ENCODE results near the gene KCTD14.
A peak's percentile ranks its signal among the peaks of the same experiment; 100 is the strongest.
"Not testable (repeated sequence)": the region's sequence is repeated elsewhere in the genome, so short reads cannot be mapped to it uniquely, and the experiment has no call there.

The KCTD14 gene, protein sequence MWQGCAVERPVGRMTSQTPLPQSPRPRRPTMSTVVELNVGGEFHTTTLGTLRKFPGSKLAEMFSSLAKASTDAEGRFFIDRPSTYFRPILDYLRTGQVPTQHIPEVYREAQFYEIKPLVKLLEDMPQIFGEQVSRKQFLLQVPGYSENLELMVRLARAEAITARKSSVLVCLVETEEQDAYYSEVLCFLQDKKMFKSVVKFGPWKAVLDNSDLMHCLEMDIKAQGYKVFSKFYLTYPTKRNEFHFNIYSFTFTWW

DNA sequence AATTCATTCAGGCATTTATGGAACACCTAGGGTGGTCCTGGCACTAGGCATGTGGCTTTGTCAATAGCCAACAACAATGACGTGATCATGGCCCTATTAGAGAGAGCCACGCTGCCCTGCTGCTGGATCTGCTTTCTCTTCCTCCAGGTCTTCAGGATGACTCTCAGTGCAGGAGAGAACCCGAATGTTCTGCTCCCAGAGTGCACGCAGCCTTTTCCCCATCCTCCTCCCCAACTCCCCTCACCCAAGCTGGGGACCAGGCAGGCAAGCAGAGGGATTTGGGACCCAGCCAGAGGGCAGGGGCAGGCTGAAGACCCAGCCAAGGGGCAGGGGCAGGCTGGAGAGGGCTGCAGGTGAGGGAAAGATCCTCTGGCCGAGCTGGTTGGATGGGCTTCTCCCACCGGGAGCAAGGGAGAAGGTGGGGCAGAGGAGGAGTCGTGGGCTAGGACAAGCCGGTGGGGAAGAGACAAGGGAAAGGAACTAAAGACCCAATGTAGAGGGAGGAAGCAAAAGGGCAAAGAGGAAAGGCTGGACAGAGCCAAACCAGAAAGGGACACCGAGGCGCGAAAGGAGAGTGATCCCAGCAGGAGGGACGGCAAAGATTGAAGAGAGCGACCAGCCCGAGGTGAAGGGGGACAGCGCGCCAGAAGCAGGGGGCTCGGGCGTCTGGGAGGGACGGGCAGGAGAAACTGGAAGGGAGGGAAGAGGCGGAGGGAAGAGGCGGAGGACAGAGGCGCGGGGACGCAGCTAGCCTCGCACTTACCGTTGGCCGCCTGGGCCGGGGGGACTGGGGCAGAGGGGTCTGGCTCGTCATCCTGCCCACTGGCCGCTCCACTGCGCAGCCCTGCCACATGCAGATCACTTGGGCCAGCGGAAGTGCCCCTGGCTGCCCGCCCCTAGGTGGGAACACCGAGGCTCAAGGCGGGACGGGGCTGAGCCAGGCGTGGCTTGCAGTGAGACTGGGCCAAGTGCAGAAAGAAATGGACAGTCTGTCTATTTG is at the start of gene KCTD14:
TSS of gene KCTD14 (minus strand) at position 880 of the 1,000 bp plus-strand sequence. CDS start at position 853, 27 bp downstream.
- intact Hi-C loops (cut with DNase I), result no loop called here
- no peak for DNase-seq

DNA sequence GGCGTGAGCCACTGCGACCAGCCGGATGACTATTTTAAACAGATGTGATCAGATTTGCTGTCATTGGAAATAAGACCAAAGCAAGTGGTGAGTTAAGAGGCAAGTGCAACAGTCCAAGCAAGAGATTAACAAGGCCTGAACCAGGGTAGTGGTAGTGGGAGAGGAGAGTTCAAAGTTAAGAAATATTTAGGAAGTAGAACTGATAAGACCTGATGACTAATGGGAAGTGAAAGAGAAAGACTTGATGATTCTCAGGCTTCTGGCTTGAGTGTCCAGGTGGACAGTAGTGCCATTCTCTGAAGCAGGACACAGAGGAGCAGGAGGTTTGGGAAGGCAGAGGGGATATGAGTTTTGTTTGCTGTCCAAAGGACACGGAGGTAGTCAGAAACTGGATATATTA is 49.4 kb upstream of the KCTD14 start:
- intact Hi-C loops (cut with DNase I), result no loop called here
- no peak for DNase-seq

GRCh38 chr11:78071717-78072116 is 48.6 kb upstream of the KCTD14 start:
- intact Hi-C loops (cut with DNase I), result no loop called here
- no peak for DNase-seq

GRCh38 chr11:78070621-78071020 is 47.5 kb upstream of the KCTD14 start:
- intact Hi-C loops (cut with DNase I), result no loop called here
- DNase-seq, result no peak

DNA sequence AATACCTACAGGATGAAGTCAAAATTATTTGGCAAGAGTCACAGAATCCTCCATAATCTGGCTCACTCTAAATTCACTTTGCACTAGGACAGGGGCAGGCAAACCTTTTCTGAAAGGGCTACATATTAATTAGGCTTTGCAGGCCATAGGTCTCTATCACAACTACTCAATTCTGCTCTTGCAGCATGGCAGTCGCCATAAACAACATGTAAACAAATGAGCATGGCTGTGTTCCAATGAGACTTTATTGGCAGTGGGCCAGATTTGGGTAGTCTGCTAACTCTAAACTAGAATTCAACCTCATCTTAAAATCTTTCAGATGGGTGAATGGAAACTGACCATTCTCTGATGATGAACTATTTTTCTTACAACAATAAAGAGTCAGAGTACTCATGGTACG is 46.4 kb upstream of the KCTD14 start:
- intact Hi-C loops (cut with DNase I), result no loop called here
- no peak for DNase-seq

GRCh38 chr11:78067704-78068103 is 44.6 kb upstream of the KCTD14 start:
- intact Hi-C loops (cut with DNase I), result no loop called here

GRCh38 chr11:78066471-78066870 is 43.4 kb upstream of the KCTD14 start:
- intact Hi-C loops (cut with DNase I), result no loop called here
- DNase-seq, result peak in 1 of 10 donors; percentile 49

More at GRCh38 chr11:78067704-78068103, 44.6 kb upstream of the KCTD14 start:
- DNase-seq, result peak in 1 of 10 donors; percentile 33

DNA sequence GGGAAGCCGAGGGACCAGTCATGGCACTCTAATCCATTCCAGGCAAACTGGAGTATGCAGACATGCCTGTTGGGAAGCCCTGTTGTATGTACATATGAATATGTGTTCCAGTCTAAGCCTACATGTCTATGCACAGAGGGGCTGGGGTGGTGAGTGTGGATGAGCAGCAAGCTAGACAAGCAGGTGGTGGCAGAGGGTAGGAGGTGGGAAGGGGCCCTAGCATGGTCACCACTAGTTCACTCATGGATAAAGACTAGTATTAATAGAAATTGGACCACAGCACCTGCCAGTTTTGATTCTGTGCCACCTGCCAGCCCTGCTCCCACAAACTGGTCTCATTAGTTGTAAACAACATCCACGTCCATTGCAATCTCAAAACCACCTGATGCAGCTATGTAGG is 42.1 kb upstream of the KCTD14 start:
- intact Hi-C loops (cut with DNase I), result no loop called here
- peak in 1 of 10 donors; percentile 26 for DNase-seq

GRCh38 chr11:78063440-78064181 is 40.5 kb upstream of the KCTD14 start, which contains the start of gene THRSP:
Gene THRSP (plus strand): TSS chr11:78063861. CDS start chr11:78063882, 21 bp downstream.
- intact Hi-C loops (cut with DNase I), result no loop called here
- DNase-seq, result peak in 2 of 10 donors; percentile 64 to 67

- DNase-seq, result peak in 1 of 10 donors; percentile 25
- intact Hi-C loops (cut with DNase I), result no loop called here
Observed at GRCh38 chr11:78062671-78063070, 39.6 kb upstream of the KCTD14 start.

DNA sequence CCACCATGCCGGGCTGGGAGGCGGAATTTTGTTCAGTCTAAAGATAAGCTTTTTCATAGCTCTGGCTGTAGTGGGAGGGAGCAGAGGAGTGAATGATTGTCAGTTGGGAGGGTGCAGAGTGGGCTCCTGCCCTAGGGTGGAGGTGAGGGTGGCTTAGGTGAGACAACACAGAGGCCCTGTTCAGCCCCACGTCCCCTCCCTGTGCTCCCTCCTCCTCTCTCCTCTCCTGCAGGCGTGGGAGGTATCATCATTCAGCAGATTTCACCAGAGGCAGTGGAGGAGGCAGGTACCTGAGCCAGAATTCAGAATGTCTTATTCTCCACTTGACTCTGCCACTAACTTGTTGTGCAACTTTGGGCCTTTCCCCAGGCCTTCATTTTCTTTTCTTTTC is 38.8 kb upstream of the KCTD14 start:
- peak in 3 of 10 donors; percentile 20 to 85 (median 81) for DNase-seq
- intact Hi-C loops (cut with DNase I), result no loop called here

DNA sequence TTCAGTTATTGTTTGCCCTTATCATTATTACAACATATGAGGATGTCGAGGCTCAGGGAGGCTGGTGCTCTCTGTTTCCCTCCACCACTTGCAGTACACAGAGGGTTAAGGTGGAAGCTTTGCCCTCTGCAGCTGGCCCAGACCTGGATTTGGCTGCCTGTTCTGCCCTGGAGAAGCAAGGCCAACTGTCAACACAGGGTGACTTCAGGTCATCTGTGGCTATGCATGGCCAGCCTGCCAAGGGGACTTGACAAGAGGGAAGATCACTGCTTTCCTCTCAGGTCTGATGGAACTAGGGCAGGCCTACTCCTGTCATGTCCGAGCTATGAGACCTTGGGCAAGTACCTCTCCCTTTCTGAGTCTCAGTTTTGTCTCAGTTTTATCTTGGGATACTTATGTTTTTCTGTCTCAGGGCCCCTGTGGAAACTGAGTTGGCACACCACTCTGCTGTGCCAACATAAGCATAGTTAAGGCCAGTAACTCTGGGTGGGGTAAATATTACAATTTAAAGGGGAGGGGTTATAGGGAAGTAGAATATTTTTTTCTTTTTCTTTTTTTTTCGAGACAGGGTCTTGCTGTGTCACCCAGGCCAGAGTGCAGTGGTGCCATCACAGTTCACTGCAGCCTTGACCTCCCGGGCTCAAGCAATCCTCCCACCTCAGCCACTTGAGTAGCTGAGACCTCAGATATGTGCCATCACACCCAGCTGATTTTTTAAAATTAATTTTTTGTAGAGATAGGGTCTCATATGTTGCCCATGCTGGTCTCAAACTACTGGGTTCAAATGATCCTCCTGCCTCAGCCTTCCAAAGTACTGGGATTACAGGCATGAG is 38.2 kb upstream of the KCTD14 start:
- intact Hi-C loops (cut with DNase I), result no loop called here

GRCh38 chr11:78060533-78060932 is 37.5 kb upstream of the KCTD14 start:
- peak in 2 of 10 donors; percentile 13 to 24 for DNase-seq
- intact Hi-C loops (cut with DNase I), result no loop called here

More for the DNA sequence above, 38.2 kb upstream of the KCTD14 start:
- peak in 2 of 10 donors; percentile 21 to 43 for DNase-seq

DNA sequence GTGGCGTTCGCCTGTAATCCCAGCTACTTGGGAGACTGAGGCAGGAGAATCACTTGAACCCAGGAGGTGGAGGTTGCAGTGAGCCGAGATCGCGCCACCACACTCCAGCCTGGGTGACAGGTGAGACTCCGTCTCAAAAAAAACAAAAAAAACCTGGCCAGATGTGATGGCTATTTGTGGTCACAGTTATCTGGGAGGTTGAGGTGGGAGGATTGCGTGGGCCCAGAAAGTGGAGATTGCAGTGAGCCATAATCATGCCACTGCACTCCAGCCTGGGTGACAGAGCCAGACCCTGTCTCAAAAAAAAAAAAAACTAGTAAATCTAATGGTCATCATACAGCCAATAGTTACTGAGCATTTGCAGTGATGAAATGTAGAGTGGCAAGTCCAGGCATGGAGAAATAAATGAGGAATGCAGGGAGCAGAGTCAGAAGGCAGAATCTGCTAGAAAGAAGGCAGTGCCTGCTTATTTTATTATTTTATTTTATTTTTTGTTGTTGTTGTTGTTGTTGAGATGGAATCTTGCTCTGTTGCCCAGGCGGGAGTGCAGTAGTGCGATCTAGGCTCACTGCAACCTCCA is 36.8 kb upstream of the KCTD14 start:
- intact Hi-C loops (cut with DNase I), result not testable (repeated sequence)
- DNase-seq, result peak in 1 of 10 donors; percentile 29

GRCh38 chr11:78057462-78058055 is 34.5 kb upstream of the KCTD14 start:
- DNase-seq, result peak in 2 of 10 donors; percentile 57 to 59
- intact Hi-C loops (cut with DNase I), result no loop called here

DNA sequence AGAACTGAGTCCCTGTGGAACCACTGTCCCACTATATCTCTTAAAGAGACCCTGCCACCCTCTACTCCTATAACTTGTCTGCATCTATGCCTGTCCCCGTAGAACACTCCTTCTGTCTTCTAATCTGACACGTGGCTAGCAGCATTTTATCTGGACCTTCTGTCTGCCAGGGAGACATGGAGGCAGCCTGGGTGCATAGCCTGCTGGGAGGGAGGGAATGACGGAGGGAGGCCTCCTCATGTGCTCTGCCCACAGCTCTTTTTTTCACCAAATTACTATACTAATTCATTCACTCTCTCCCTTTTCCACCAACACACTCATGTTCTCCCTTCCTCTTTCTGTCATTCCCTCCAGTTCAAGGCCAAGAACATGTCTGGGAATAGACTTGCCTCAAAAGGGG is 33.0 kb upstream of the KCTD14 start:
- intact Hi-C loops (cut with DNase I), result no loop called here
- DNase-seq, result no peak

- intact Hi-C loops (cut with DNase I), result no loop called here
- peak in 2 of 10 donors; percentile 38 to 41 for DNase-seq
Observed at GRCh38 chr11:78054971-78055370, 31.9 kb upstream of the KCTD14 start.

- peak in 1 of 10 donors; percentile 6 for DNase-seq
- intact Hi-C loops (cut with DNase I), result no loop called here
Observed at GRCh38 chr11:78050964-78051831, 28.1 kb upstream of the KCTD14 start.
